Measurements from ENCODE around the gene SLC35E1. TPM values are rescaled to one million over a fixed set of nuclear protein-coding genes. Genes with fewer than 3 reads are reported as not detected.
"Not testable (repeated sequence)": the region's sequence is repeated elsewhere in the genome, so short reads cannot be mapped to it uniquely, and the experiment has no call there.

SLC35E1 gene
- total and polyA plus RNA-seq, 11 donors: 20.4 to 44.0 (median 24.0) TPM

DNA sequence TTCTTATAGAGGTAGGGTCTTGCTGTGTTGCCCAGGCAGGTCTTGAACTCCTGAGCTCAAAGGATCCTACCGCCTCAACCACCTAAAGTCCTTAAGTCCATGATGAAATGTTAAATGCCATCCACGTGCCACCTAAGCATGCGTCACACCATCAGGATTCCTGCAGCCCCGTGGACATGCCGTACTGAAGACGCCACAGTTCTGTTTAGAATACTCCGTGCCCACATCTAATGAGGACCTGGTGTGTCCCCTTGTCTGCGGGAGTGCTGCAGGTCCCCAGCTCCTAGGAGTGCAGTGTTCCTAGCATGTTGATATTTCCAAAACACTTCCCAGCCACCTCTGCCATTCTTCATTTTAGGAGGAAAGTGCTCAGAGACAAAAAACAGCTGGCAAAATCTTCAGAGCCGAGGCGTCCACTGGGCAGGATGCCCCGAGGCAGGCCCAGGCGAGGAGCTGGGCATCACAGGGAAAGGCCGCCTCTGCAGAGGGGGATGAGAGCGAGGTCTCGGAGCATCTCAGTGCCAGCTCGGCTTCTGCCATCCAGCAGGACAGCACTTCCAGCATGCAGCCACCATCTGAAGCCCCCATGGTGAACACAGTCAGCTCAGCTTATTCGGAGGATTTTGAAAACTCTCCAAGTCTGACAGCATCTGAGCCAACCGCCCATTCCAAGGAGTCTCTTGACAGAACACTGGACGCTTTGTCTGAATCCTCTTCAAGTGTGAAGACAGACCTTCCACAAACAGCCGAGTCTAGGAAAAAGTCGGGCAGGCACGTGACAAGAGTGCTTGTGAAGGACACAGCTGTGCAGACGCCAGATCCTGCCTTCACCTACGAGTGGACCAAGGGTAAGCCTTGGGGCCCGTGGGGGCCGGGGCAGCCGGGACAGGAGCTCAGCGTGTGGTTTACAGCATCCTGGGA is 62.8 kb downstream of the SLC35E1 start:
- DNase-seq: peak in 3 of 5 donors; percentile 39 to 75 (median 73)
- peak; percentile 28 to 86 (median 73) for ATAC-seq
- Histone ChIP-seq H3K4me1 (peaks cover 0 to 18% (median 0%) of the 10 kb centered on the region in 12 donors), H3K9me3 (no peaks in the 10 kb centered on the region), H3K4me3 (no peak overlapping the region), H3K27me3 (no peaks in the 10 kb centered on the region), H3K27ac (peak overlapping the region in 8 of 12 donors; percentile 28 to 75 (median 45)), H3K36me3 (peaks cover 0 to 78% (median 25%) of the 10 kb centered on the region in 9 donors)
- TF ChIP-seq, protein P1, sequence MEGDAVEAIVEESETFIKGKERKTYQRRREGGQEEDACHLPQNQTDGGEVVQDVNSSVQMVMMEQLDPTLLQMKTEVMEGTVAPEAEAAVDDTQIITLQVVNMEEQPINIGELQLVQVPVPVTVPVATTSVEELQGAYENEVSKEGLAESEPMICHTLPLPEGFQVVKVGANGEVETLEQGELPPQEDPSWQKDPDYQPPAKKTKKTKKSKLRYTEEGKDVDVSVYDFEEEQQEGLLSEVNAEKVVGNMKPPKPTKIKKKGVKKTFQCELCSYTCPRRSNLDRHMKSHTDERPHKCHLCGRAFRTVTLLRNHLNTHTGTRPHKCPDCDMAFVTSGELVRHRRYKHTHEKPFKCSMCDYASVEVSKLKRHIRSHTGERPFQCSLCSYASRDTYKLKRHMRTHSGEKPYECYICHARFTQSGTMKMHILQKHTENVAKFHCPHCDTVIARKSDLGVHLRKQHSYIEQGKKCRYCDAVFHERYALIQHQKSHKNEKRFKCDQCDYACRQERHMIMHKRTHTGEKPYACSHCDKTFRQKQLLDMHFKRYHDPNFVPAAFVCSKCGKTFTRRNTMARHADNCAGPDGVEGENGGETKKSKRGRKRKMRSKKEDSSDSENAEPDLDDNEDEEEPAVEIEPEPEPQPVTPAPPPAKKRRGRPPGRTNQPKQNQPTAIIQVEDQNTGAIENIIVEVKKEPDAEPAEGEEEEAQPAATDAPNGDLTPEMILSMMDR (IDR thresholded peaks at IDR 0.05): no peak
- no peak for TF ChIP-seq POLR2A (IDR thresholded peaks at IDR 0.05)
- WGBS, 4 donors: 72 to 84% (median 79%) methylated on average over 27 to 28 of the region's 28 CpGs
- intact Hi-C loops (cut with DNase I): no loop called here

DNA sequence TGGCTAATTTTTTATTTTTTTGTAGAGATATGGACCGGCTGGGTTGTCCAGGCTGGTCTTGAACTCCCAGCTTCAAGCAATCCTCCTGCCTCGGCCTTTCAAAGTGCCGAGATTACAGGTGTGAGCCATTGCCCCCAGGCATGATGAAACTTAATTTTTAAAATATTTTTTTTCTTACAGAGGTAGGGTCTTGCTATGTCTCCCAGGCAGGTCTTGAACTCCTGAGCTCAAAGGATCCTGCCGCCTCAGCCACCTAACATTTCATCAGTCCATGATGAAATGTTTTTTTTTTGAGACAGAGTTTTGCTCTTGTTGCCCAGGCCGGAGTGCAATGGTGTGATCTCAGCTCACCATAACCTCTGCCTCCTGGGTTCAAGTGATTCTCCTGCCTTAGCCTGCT is 63.7 kb downstream of the SLC35E1 start:
- Histone ChIP-seq H3K36me3 (peaks cover 0 to 80% (median 31%) of the 10 kb centered on the region in 9 donors), H3K4me1 (peaks cover 0 to 18% (median 0%) of the 10 kb centered on the region in 12 donors), H3K9me3 (no peaks in the 10 kb centered on the region), H3K27ac (peak overlapping the region in 1 of 12 donors; percentile 68), H3K27me3 (no peaks in the 10 kb centered on the region), H3K4me3 (no peak overlapping the region)
- intact Hi-C loops (cut with DNase I): no loop called here
- WGBS, 4 donors: 94 to 97% (median 96%) methylated on average over 5 of the region's 5 CpGs
- DNase-seq (no peak), ATAC-seq (no peak)
- no peak for TF ChIP-seq POLR2A (IDR thresholded peaks at IDR 0.05)
- TF ChIP-seq, protein P1 (IDR thresholded peaks at IDR 0.05): no peak

DNA sequence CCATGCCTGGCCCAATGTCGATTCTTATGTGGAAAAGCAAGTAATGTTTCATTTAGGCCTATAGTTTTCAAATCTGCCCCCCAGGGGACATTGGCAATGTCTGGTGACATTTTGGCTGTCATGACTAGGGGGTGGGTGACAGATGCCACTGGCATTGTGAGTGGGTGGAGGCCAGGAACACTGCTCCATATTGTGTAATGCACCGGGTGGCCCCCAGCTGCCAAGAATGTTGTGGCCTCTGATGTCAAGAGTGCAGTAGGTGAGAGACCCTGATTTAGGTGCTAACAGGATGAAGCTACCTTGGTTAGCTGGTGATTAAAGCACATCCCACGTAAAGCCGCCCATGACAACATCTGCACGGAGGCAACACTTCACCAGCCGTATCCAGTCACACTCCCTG is 65.3 kb downstream of the SLC35E1 start:
- Histone ChIP-seq H3K4me3 (no peak overlapping the region), H3K27me3 (no peaks in the 10 kb centered on the region), H3K27ac (no peak overlapping the region), H3K9me3 (no peaks in the 10 kb centered on the region), H3K4me1 (peaks cover 0 to 18% (median 0%) of the 10 kb centered on the region in 12 donors), H3K36me3 (peaks cover 0 to 80% (median 27%) of the 10 kb centered on the region in 9 donors)
- TF ChIP-seq, protein P1 (IDR thresholded peaks at IDR 0.05): no peak
- no peak for TF ChIP-seq POLR2A (IDR thresholded peaks at IDR 0.05)
- DNase-seq (no peak), ATAC-seq (no peak)
- 89 to 98% (median 92%) methylated on average over 6 of the region's 6 CpGs for WGBS, 4 donors
- intact Hi-C loops (cut with DNase I): no loop called here

DNA sequence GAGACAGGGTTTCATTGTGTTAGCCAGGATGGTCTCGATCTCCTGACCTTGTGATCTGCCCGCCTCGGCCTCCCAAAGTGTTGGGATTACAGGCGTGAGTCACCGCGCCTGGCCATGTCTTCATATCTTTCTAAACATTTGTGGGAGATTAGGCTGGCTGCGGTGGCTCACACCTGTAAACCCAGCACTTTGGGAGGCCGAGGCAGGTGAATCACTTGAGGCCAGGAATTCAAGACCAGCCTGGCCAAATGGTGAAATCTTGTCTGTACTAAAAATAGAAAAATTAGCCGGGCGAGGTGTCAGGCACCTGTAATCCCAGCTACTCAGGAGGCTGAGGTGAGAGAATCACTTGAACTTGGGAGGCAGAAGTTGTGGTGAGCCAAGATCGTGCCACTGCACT is 66.1 kb downstream of the SLC35E1 start:
- H3K27ac ChIP-seq: not testable (repeated sequence)

More for the DNA sequence above, 66.1 kb downstream of the SLC35E1 start:
- H3K9me3 ChIP-seq; H3K4me3 ChIP-seq; DNase-seq; ATAC-seq; H3K27me3 ChIP-seq; intact Hi-C loops (cut with DNase I): not testable (repeated sequence)
- H3K36me3 ChIP-seq: peaks cover 0 to 80% (median 29%) of the 10 kb centered on the region in 9 donors
- H3K4me1 ChIP-seq: peaks cover 0 to 18% (median 0%) of the 10 kb centered on the region in 12 donors
- 89 to 93% (median 91%) methylated on average over 11 of the region's 11 CpGs for WGBS, 4 donors

Data from heart left ventricle (tissue), 16 donors.